IPS-NIHi7 (cell line): Measurements from ENCODE around the gene RHOH.
"Not testable (repeated sequence)": the region's sequence is repeated elsewhere in the genome, so short reads cannot be mapped to it uniquely, and the experiment has no call there.

Source experiments
- DNase-seq: peaks from one replicate; pipeline ENCODE4 v3.0.0; 2012; ENCODE audit warnings: mixed read lengths; ENCODE audit errors: extremely low spot score

Gene RHOH, protein sequence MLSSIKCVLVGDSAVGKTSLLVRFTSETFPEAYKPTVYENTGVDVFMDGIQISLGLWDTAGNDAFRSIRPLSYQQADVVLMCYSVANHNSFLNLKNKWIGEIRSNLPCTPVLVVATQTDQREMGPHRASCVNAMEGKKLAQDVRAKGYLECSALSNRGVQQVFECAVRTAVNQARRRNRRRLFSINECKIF

DNA sequence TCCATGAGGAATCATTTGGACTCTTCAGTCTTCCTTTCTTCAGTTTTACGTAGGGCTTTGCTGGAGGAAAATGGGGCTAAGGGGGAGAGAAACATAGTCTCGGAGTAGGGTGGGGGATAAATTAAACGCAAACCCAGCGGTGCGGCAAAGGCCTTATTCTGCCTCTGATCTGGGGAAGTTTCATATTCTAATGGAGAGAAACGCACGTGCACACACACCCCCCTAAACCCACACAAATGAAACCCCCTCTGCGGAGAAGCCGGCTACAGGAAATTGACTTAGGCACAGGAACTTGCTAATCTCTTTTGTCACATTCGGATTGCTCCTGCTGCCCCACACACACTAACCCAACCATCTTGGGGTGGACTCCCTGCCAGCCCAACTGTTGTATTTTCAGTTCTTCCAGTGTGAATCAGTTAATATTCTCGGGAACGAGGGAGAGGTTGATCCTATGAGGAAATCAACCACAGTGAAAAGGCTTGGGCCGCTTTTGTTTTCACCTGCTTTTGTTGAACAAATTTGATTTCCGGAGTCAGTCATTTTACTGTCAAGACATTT, at the start of gene RHOH:
TSS of gene RHOH (plus strand) at position 308 of the 558 bp plus-strand sequence. CDS start 46,356 bp downstream, outside the sequence.
- DNase-seq: no peak

- not testable (repeated sequence) for DNase-seq
These were observed 49.3 kb upstream of the RHOH start for GRCh38 chr4:40147490-40147889.

- DNase-seq: peak; percentile 74
These were observed 46.9 kb upstream of the RHOH start for GRCh38 chr4:40149960-40150385.

DNA sequence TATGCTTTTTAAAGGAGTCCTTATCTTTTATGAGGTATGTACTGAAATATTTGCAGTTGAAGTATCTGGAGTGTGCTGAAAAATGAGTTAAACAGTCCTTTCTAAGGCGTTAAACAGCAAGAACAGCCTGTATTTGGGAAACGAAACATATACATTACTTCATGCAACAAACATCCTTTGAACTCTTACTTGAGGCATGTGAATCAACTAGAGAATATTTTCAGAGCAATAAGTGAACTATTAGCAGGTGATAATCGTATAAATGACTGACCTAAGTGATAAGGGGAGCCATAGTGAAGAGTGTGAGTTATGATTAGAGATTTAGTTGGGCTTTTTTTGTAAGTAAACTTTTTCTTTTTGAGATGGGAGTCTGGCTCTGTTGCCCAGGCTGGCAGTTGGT, 45.9 kb upstream of the RHOH start:
- no peak for DNase-seq

GRCh38 chr4:40152637-40153036, 44.2 kb upstream of the RHOH start:
- DNase-seq: no peak

DNA sequence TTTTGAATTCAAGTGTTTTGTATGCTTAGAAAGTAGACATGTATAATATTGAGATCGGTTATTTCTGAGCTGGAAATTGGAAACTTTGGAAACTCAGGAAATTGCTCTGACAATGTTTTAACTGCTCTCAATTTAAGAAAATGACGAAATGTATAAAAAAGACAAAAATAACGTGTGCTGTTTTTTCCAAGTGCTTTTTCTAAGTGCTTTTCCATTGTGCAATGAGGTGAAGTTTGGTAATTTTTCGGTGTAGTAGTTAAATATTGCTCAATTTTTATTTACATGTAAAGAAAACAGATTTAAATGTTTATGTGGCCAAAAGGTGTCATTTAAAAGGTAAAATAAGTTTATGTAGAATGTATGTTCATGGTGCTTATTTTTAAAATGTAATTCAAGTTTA, 39.4 kb upstream of the RHOH start:
- DNase-seq: no peak

GRCh38 chr4:40160258-40160657, 36.6 kb upstream of the RHOH start:
- DNase-seq: no peak

DNA sequence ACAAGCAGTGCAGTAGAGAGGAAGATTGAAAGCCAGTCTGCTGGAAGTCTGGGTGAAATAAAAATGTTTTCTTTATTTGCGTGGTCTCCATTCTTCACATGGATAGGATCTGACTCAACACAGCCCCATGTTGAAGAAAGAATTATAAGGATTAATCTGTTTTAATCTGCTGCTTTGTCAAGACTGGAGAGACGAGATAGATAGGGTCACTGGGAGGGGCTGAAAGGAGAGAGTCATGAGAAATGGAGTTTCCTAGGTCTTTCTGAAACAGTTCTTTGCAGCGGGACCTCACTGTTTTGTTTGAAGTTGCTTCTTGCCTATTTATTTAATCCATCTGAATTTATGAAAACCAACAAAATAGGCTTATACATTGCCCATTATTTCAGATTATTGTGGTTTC, 32.4 kb upstream of the RHOH start:
- no peak for DNase-seq

DNA sequence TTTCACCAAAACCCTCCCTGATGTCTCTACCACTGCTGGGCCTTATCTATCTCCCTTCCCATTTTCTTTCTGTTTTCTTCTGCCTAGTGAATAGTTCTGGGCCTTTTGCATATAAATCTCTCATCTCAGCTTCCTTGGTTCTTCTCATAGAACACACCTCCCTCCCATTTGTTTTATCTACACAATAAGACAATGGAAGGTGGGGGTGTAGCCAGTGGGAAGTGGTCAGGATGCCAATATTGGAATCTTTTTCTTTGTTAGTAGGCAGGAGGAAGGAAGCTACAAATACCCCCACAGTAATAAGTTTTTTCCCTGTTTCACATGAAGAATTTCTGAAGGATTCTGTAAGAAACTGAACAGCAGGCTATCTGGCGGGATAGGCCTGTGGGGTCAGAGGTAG, 30.9 kb upstream of the RHOH start:
- no peak for DNase-seq

DNA sequence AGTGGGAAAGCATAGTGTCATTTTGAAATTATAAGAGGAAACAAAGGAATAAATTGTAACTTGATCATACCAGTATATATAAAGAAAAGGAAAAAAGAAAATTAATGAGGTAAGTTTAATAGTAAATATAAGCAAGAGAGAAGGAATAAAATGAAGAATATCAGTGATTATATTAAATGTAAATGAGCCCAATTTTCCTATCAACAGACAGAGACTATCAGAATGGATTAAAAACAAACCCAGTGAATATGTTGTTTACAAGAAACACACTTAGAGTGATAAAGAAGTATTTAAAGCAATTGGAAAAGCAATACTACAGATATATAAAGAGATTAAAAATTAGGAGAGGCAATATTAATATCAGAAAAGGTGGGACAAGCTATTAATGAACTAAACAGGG, 28.8 kb upstream of the RHOH start:
- DNase-seq: no peak

GRCh38 chr4:40170588-40170987, 26.2 kb upstream of the RHOH start:
- no peak for DNase-seq

DNA sequence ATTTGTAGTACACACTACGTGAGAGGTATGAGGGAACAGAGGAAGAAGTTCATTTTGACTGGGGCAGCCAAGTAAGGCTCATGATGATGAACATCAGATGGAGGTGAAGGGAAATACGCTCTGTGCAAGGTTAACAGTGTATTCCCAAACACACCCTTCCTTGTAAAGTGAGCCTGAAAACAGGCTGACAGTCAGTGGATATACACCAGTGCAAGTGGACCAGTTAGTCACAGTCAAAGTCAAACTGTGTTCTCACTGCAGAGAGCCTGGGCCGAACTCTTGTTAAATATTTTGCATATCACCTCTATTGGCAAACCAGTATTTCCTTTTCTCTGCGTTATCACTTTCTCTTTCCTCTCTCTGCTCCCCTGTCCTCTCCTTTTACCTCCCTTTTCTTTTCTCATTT, 23.4 kb upstream of the RHOH start:
- no peak for DNase-seq

GRCh38 chr4:40176602-40177001, 20.2 kb upstream of the RHOH start:
- DNase-seq: no peak

- DNase-seq: no peak
These were observed 19.2 kb upstream of the RHOH start for GRCh38 chr4:40177591-40177990.

DNA sequence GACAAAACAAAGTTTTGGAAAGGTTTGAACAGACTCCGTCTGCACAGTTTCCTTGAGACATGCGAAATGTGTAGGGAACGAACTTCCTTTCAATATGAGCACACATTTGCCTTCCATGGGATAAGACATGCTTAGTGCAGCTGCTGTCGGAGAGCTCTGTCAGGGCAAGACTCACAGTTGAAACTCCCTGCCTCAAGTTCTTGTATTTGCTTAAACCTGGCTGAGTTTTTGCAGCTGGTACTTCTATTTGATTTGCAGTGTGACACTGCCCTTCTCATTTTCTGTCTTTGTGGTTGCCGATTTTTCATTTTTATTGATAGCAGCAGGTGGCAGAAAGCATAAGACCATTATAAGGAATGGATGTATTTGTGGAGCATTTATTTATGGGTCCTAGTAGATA, 18.2 kb upstream of the RHOH start:
- no peak for DNase-seq

DNA sequence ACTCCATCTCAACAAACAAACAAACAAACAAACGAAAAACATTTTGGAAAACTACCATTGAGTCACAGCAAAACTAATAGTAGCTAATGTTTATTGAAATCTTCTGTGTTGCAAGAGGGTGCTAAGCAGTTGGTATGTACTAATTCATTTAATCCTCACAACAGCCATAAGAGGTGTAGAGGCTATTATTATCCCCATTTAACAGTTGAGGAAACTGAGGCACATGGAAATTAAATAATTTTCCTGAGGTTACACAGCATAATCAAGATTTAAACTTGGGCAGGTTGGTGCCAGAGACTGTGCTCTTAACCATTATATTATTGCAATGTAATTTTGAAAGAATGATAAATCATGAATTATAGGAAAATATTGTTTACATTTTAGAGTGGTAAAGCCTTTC, 17.5 kb upstream of the RHOH start:
- DNase-seq: no peak

- DNase-seq: no peak
These were observed 16.5 kb upstream of the RHOH start for GRCh38 chr4:40180356-40180755.

DNA sequence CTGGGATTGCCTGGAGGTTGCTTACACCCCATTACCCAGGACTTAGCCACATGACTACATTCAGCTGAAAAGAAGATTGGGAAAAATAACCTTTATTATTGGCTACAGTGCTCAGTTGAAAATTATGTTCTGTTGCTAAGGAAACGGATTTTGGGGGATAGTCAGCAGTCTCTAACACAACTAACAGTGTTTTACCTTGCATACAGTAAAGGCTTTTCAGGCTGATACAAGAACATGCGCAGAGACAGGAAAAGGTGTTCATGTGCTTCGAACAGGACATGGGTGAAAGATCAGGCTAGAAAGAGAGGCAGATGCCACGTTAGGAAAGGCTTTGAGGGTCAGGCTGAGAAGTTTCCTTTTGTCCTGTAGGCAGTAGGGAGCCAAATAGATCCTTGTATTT, 14.8 kb upstream of the RHOH start:
- DNase-seq: no peak

GRCh38 chr4:40182954-40183353, 13.9 kb upstream of the RHOH start:
- no peak for DNase-seq

DNA sequence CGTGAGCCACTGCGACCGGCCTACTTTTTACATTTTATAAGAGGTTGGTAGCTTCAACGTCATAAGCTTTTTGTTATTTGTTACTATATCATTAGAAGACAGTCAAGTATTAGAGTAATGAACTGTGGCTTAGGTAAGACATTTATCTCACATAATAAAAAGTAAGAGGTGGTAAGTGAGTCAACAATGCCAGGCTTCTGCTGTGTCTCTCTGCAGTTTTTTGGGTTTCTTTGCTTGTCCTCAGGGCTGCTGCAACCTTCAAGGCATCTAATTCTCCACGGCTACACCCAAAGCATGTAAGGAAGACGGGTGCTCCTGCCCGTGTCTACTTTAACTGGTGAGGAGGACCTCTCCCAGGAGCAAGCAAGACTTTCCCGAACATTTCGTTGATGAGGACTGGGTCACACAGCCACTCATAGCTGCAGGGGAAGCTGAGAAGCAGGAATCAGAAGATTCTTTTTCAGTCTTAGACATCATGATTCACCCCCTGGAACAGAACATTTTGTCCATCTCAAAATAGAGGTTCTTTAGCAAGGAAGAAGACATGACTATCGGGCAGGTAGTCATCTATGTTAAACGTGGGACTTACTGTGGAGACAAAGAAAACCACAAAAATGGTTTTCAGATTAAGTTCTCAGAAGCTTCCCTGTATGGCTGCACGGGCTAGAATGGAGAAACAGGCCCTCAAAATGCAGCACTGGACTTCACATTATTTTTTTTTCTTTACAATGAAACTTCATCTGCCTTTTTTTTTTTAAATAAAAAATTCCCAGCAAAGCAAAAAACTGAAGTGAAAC, 13.0 kb upstream of the RHOH start:
- no peak for DNase-seq

GRCh38 chr4:40185830-40186664, 10.8 kb upstream of the RHOH start:
- DNase-seq: no peak

GRCh38 chr4:40186665-40187014, 10.2 kb upstream of the RHOH start:
- no peak for DNase-seq
